ENCODE data around the gene CFAP299. TPM values are rescaled to one million over a fixed set of nuclear protein-coding genes. Genes with fewer than 3 reads are reported as not detected.

CFAP299 gene
- not detected in 2 replicates for total RNA-seq

DNA sequence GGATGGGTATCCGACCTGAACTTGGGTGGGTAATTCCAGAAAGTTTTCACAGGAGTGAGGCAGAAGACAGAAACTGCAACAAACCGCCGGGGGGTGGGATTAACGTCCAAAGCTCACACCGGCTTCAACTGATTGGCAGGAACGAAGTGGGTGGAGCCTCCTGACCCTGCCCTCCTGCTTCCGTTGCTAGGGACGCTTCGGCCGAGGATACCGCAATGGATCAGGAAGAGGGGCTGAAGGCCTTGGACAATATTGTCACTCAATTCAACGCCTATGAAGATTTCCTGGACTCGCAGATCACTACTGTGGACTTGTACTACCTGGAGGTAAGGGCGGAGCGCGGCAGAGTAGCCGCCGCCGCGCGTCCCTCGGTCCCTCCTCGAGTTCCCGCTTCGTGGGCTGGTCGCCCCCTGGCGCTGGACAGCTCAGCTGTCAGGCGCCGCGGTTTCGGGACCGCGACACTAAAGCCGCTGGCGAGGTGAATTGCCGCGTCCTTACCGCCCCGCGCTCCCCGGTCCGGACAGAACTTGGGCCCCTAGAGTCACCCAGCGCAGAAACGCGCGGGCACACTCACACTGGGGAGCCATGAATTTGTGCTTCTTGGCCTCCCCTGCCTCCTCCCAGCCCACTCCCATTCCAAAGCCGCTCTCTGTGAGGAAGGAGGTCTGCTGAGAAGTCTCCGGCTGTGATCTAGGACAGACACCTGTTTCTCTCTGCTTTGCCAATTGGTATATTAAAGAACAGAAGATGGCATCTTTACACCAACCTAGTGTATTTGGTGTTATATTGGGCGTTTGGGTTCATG lies at the start of gene CFAP299:
Gene CFAP299 (plus strand): TSS at position 177 of the 805 bp plus-strand sequence.

Other genes with a start within 250 kb of the CFAP299 start
- gene PRDM8, start 138.2 kb upstream of the CFAP299 start, total RNA-seq = 0.81 and 3.1 TPM in 2 replicates
- under 0.01 and 0.32 TPM in 2 replicates for gene FGF5, start 69.1 kb upstream of the CFAP299 start, total RNA-seq

Data from cardiac atrium fibroblast (primary cell).